HUES48 (cell line): ENCODE measurements around the gene CDCA4.
A peak's percentile ranks its signal among the peaks of the same experiment; 100 is the strongest.

Source experiments
- H3K27ac ChIP-seq: one replicate; pipeline ENCODE4 v1.7.0; 2013; ENCODE audit warnings: low read depth, low read length, inconsistent platforms
- H3K27me3 ChIP-seq: 2 replicates; pipeline ENCODE4 v1.6.1; 2013; ENCODE audit warnings: mild to moderate bottlenecking, low read length; ENCODE audit not compliant: control insufficient read depth, insufficient read depth
- H3K36me3 ChIP-seq: 2 replicates; pipeline ENCODE4 v1.6.1; 2013; ENCODE audit warnings: low read length; ENCODE audit not compliant: control insufficient read depth, insufficient read depth
- H3K4me1 ChIP-seq: 2 replicates; pipeline ENCODE4 v1.6.1; 2013; ENCODE audit warnings: mild to moderate bottlenecking, low read length; ENCODE audit not compliant: control insufficient read depth, insufficient read depth
- H3K4me3 ChIP-seq: 2 replicates; pipeline ENCODE4 v1.5.1; 2013; ENCODE audit warnings: mild to moderate bottlenecking, low read depth, low read length
- H3K9ac ChIP-seq: 2 replicates; pipeline ENCODE4 v1.6.1; 2013; ENCODE audit warnings: mild to moderate bottlenecking, low read depth, low read length, moderate library complexity
- H3K9me3 ChIP-seq: 2 replicates; pipeline ENCODE4 v1.6.1; 2013; ENCODE audit warnings: low read length; ENCODE audit not compliant: control insufficient read depth, insufficient read depth

CDCA4 gene

GRCh38 chr14:105021656-105022275 lies 883 bp upstream of the CDCA4 start:
- Histone ChIP-seq H3K36me3 (peaks cover 4% of the 10 kb centered on the region; the same call in 1 of the 2 replicates), H3K9me3 (no peaks in the 10 kb centered on the region), H3K27me3 (no peaks in the 10 kb centered on the region), H3K4me3 (peak overlapping the region; percentile 99), H3K27ac (peak overlapping the region; percentile 93), H3K4me1 (peaks cover 11% of the 10 kb centered on the region), H3K9ac (peak overlapping the region; percentile 85)

GRCh38 chr14:105019861-105020814 lies 745 bp downstream of the CDCA4 start:
- H3K9ac ChIP-seq, result peak overlapping the region; percentile 88
- H3K27ac ChIP-seq, result peak overlapping the region; percentile 94
- no peaks in the 10 kb centered on the region for H3K27me3 ChIP-seq
- peaks cover 27% of the 10 kb centered on the region for H3K4me1 ChIP-seq
- peaks cover 4% of the 10 kb centered on the region; the same call in 1 of the 2 replicates for H3K36me3 ChIP-seq
- no peaks in the 10 kb centered on the region for H3K9me3 ChIP-seq
- peak overlapping the region; percentile 81 for H3K4me3 ChIP-seq

- Histone ChIP-seq H3K4me1 (peaks cover 43% of the 10 kb centered on the region), H3K4me3 (no peak overlapping the region), H3K36me3 (peaks cover 4% of the 10 kb centered on the region; the same call in 1 of the 2 replicates), H3K9ac (no peak overlapping the region), H3K9me3 (no peaks in the 10 kb centered on the region), H3K27me3 (no peaks in the 10 kb centered on the region), H3K27ac (no peak overlapping the region)
Observed at GRCh38 chr14:105018414-105018813, 2.5 kb downstream of the CDCA4 start.

- peak overlapping the region; percentile 65 for H3K27ac ChIP-seq
- no peaks in the 10 kb centered on the region for H3K9me3 ChIP-seq
- H3K4me3 ChIP-seq, result no peak overlapping the region
- no peak overlapping the region for H3K9ac ChIP-seq
- H3K36me3 ChIP-seq, result peaks cover 17% of the 10 kb centered on the region
- no peaks in the 10 kb centered on the region for H3K27me3 ChIP-seq
- H3K4me1 ChIP-seq, result peaks cover 43% of the 10 kb centered on the region
Observed at GRCh38 chr14:105015905-105016304, 5.0 kb downstream of the CDCA4 start.

- Histone ChIP-seq H3K4me3 (no peak overlapping the region), H3K9me3 (no peaks in the 10 kb centered on the region), H3K4me1 (peaks cover 43% of the 10 kb centered on the region), H3K27me3 (no peaks in the 10 kb centered on the region), H3K36me3 (peaks cover 24% of the 10 kb centered on the region), H3K9ac (no peak overlapping the region), H3K27ac (peak overlapping the region; percentile 65)
Observed at GRCh38 chr14:105015242-105015641, 5.6 kb downstream of the CDCA4 start.

- Histone ChIP-seq H3K27ac (peak overlapping the region; percentile 65), H3K4me1 (peaks cover 43% of the 10 kb centered on the region), H3K9me3 (no peaks in the 10 kb centered on the region), H3K27me3 (no peaks in the 10 kb centered on the region), H3K4me3 (no peak overlapping the region), H3K9ac (no peak overlapping the region), H3K36me3 (peaks cover 30% of the 10 kb centered on the region)
Observed at GRCh38 chr14:105014631-105015030, 6.3 kb downstream of the CDCA4 start.

GRCh38 chr14:105014032-105014431 lies 6.9 kb downstream of the CDCA4 start:
- no peaks in the 10 kb centered on the region for H3K27me3 ChIP-seq
- no peak overlapping the region for H3K9ac ChIP-seq
- peaks cover 38% of the 10 kb centered on the region for H3K4me1 ChIP-seq
- H3K36me3 ChIP-seq, result peaks cover 35% of the 10 kb centered on the region
- no peaks in the 10 kb centered on the region for H3K9me3 ChIP-seq
- no peak overlapping the region for H3K4me3 ChIP-seq
- no peak overlapping the region for H3K27ac ChIP-seq

- Histone ChIP-seq H3K4me1 (peaks cover 34% of the 10 kb centered on the region), H3K27ac (no peak overlapping the region), H3K9ac (no peak overlapping the region), H3K27me3 (no peaks in the 10 kb centered on the region), H3K9me3 (no peaks in the 10 kb centered on the region), H3K4me3 (no peak overlapping the region), H3K36me3 (peaks cover 36% of the 10 kb centered on the region)
Observed at GRCh38 chr14:105013150-105013785, 7.6 kb downstream of the CDCA4 start.

GRCh38 chr14:105012171-105012985 lies 8.5 kb downstream of the CDCA4 start:
- H3K4me3 ChIP-seq, result no peak overlapping the region
- no peak overlapping the region for H3K9ac ChIP-seq
- peaks cover 41% of the 10 kb centered on the region for H3K36me3 ChIP-seq
- H3K27me3 ChIP-seq, result no peaks in the 10 kb centered on the region
- H3K4me1 ChIP-seq, result peaks cover 33% of the 10 kb centered on the region
- no peaks in the 10 kb centered on the region for H3K9me3 ChIP-seq
- H3K27ac ChIP-seq, result no peak overlapping the region

- Histone ChIP-seq H3K9ac (no peak overlapping the region), H3K36me3 (peaks cover 48% of the 10 kb centered on the region), H3K4me3 (no peak overlapping the region), H3K27ac (no peak overlapping the region), H3K9me3 (no peaks in the 10 kb centered on the region), H3K4me1 (peaks cover 29% of the 10 kb centered on the region), H3K27me3 (no peaks in the 10 kb centered on the region)
Observed at GRCh38 chr14:105011312-105011990, 9.4 kb downstream of the CDCA4 start.
